Left hindlimb (tissue), 1 donor: ENCODE measurements around the gene CABP1.
A peak's percentile ranks its signal among the peaks of the same experiment; 100 is the strongest.
"Not testable (repeated sequence)": the region's sequence is repeated elsewhere in the genome, so short reads cannot be mapped to it uniquely, and the experiment has no call there.

Source experiments
- DNase-seq: peaks from one replicate; pipeline ENCODE4 v3.0.0-alpha.2; 2018

Gene CABP1

DNA sequence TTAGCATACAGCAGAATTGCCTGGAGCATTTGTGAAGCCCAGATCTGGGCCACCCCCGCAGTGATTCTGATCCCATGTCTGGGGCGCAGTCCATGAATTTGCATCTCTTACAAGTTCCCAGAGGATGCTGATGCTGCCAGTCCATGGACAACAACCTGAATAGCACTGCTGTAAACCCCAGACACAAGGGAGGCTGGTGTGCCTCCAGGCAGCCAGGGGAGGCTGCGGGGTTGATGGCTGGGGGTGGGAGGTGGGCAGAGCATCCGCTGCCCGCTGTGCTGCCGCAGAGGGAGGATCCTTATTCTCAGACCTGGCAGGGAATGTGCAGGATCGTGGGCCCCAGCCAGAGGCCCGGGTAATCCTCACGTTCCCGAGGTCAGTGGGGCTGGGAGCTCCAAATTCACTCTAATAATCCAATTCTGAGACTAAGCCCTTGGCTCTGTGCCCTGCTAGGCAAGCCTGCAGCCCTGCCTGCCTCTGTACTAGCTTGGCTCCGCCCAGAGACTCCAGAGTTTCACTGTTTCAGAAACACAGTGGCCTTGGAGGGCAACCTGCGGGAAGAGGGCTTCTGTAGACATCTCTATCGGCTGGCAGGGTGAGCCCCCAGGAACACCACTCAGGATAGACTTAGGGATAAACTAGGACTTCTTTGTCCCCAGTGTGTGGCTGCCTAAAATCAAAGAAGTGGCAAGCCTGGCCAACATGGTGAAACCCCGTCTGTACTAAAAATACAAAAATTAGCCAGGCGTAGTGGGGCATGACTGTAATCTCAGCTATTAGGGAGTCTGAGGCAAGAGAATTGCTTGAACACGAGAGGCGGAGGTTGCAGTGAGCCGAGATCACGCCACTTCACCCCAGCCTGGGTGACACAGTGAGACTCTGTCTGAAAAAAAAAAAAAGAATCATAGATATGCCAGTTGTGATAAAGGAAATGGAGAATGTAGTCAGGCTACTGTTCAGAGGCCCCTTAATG lies 28.7 kb downstream of the CABP1 start:
- no peak for DNase-seq

DNA sequence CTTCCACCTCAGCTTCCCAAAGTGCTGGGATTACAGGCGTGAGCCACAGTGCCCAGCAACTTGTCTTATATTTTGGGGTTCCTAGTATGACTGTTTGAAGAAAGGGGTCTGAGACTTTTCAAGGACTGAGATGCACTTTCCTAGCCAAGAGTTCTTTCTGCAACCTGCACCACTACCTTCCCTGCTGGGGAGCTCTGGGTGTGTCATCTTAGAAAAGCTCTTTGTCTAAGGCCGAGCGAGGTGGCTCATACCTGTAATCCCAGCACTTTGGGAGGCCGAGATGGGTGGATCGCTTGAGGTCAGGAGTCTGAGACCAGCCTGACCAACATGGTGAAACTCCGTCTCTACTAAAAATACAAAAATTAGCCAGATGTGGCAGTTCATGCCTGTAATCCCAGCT lies 29.8 kb downstream of the CABP1 start:
- DNase-seq, result not testable (repeated sequence)

DNA sequence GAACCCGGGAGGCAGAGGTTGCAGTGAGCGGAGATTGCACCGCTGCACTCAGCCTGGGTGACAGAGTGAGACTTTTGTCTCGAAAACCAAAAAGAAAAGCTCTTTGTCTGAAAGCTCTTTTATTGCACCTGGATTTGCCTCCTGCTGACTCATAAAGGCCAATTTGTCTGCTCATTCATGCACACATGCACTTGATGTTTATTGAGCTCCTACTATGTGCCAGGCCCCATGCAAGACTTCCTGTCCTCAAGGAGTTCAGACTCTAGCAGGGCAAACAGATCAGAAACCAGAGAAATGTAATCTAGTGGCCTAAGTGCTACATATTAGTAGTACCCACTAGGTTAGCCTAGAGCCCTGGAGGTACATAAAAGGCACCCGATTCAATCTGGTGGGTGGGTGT lies 30.2 kb downstream of the CABP1 start:
- no peak for DNase-seq

DNA sequence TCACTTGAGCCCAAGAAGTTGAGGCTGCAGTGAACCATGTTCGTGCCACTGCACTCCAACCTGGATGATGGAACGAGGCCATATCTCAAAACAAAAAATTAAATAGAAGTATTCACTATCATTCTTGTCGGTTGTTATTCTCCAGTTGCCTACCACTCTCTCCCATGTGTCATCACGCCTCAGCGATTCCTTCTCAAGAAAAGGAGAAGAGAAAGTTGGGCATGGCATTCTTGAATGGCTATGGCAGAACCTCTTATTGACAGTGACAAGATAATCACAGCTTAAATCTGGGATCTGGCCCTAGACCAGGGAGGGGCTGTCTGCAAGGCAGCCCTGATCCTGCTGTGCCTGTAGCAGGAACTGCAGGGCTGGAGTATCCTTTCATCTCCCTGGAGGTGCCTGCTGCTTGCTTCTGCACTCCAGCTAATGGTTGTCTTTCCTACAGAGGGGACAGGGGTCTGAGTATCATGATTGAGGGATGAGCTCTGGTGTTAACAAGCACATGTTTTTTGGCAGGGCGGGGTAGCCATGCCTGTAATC lies 33.7 kb downstream of the CABP1 start:
- no peak for DNase-seq

DNA sequence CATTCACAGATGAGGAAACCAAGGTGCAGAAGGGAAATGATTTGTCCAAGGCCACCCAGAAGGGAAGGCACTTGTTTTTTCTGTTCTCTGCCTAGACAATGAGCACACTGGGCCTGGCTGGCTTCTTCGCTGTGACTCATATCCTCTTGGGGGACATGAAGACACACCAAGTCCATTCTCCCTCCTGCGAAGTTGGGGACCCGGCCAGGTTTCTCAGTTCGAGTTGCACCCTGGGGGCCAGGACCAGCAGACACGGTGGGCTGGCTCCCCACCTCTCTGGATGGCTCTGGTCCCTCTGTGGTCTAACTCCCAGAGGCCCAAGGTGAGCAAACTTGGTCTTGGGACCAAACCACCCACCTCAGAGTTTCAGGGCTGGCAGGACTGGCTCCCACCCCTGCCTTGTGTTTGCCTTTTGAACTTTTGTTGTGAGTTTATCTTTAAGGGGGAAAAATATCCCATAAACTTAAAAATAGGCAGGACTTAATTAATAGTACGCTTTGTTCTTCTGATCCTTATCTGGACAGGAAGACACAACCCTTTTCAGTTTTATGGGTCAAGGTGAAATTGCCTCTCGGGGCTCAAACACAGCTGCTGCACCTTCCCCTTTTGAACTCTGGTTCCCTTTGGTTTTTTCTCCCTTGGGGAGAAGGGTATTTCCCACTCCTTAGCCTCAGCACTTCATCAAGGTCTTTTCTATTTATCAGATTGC lies 37.5 kb downstream of the CABP1 start:
- no peak for DNase-seq

DNA sequence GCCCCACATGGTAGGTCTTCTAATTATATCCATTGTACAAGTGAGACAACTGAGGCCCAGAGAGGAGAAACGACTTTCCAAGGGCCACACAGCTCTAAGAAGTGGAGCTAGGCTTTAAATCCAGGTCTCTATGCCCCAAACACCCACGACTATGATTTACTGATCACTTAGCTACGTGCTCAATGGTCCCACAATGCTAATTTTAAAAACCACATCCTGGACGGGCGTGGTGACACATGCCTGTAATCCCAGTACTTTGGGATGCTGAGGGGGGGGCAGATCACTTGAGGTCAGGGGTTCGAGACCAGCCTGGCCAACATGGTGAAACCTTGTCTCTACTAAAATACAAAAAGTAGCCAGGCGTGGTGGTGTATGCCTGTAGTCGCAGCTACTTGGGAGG lies 38.1 kb downstream of the CABP1 start:
- no peak for DNase-seq

DNA sequence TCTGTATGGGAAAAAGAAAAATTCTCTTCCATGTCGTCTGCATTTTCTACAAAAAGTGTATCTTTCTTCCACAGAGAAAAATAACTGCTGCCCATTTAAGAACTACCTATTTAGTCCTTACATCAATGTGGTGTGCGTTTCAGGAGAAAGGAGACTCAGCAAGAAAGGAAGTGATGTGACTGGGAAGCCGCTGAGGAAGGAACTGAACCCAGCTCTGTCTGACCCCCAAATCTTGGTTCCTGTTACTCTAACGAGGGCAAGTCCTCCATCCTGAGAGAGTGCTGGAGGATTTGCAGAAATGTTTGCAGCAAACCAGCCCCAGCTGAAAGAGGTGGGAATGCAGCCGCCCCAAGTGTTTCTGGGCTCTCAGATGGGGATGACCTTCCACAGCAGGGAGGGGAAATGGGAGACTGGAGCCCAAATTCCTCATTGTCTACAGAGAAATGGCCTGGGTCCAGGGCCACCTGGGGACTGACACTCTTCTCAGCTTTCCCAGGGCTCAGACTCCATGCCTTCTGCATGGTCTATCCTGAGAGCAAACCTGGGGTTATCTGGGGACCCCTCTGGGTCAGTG lies 39.8 kb downstream of the CABP1 start:
- no peak for DNase-seq

DNA sequence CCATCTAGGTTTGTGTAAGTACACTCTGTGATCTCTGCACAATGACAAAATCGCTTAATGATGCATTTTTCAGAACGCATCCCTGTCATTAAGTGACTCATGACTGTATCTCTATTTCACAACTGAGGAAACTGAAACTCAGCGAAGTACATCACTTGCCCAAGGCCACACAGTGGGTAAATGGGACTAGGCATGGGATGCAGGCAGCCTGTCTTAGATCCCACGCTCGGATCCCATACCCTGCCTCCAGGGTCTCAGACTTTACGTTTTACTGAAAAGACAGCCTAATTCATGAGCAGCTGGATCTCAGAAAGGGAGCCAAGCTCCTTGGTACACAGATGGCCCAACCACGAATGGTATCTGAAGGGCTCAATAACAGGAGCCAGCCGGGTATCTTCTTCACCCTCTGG lies 44.1 kb downstream of the CABP1 start:
- no peak for DNase-seq

DNA sequence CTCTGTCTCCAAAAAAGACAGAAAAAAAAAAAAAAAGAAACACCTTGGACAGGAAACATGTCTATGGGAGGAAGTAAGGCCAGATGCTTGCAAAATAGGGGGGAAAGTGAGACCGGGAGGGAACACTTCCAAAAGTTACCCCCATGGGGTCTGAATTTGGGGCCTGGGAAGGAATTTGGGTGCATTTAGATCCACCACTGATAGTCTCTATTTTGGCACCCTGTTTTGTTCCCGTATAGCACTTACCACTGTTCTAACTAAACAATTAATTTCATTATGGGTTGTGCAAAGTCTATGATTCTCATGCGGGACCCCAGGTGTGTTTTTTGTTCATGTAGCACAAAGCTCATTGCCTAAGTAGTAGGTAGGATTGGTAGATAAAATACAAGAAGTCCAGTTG lies 45.1 kb downstream of the CABP1 start:
- DNase-seq, result no peak

DNA sequence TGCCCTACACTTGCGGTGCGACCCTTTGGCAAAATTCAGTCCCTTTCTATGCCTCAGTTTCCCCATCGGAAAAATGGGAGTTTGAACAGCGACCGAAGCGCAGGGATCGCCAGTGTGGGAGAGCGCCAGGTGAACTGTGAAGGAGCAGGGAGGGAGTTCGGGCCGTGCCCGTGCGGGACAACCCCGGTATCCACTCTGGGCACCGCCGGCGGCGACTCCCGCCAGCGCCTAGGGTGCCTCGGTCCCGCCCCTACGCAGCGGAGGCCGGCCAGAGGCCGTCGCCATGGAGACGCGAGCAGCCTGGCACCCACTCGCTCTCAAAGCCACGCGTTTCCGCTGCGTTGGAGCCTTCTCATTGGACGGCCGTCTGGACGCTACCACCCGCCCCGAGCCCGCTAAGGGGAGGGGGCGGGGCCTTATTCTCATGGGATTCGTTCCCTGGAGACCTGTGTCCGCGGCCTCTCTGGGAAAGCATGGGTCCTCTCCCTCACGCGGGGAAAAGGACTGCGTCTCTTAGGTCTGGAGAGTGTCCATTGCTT lies 45.8 kb downstream of the CABP1 start:
- DNase-seq, result peak; percentile 95

DNA sequence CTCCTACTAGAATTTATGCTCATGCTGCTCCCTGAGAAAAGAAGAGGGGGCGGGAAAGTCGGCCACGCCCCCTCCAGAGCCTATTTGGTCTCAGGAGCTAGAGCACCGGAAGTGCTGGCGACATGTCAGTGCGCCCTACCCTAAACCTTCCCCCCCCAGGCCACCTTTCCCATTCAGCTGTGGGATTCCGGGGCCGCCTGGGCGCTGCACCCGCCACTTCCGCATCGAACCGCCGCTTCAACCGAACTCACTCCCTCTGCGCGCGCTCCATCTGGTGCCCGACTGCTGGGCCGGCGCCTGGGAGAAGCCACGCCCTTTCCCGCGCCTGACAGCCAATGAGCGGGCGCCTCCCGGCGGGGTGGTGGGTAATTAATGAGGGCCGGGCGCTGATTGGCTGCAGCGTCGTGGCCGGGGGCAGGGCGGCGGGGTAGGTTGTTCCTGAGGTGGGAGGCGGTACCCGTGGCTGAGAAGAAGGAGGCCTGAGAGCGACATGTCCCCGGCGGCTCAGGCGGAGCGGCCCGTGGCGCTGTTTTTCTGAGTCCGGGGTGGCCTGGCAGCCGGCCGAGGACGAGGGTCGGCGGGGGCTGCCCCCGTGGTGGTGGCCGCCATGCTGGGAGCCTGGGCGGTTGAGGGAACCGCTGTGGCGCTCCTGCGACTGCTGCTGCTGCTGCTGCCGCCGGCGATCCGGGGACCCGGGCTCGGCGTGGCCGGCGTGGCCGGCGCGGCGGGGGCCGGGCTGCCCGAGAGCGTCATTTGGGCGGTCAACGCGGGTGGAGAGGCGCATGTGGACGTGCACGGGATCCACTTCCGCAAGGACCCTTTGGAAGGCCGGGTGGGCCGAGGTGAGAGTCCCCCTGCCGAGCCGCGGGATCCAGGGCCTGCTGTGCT lies 46.5 kb downstream of the CABP1 start, which contains the start of gene MLEC:
Gene MLEC, plus strand, starts transcription at position 460 of the 888 bp plus-strand sequence. Its CDS starts 148 bp downstream, at position 608.
- DNase-seq, result peak; percentile 99

DNA sequence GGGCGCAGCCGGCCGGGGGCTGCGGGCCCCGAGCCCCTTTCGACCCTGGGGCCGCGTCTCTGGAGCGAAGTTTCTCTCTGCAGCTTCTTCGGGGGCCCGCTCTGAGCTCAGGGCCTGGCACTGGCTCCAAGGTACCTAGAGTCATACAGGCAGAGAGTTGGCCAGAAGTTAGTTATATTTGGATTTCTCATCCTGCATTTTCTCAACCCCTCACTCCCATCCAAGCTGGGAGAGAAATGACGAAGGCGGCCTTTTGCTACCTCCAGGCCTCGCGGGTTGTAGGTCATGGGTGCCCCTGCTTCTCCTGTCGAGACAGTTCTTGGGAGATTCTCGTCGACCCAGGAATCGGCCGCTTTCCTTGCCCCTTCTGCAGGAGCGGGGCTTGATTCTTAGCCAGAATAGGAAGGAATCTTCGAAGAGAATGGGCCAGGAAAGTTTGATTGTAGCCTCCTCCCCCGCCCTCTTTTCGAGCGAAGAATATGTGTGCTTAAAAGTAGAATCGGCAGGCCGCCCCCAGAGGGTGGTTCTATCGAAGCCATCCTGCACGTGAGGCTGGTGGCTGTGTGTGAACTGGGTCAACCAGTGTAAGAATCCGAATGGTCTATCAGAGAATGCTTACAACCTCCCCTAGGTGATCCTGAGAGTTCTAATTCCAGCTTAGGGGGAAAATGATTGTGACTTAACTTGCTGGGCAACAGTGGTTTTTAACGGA lies 47.3 kb downstream of the CABP1 start:
- DNase-seq, result no peak

DNA sequence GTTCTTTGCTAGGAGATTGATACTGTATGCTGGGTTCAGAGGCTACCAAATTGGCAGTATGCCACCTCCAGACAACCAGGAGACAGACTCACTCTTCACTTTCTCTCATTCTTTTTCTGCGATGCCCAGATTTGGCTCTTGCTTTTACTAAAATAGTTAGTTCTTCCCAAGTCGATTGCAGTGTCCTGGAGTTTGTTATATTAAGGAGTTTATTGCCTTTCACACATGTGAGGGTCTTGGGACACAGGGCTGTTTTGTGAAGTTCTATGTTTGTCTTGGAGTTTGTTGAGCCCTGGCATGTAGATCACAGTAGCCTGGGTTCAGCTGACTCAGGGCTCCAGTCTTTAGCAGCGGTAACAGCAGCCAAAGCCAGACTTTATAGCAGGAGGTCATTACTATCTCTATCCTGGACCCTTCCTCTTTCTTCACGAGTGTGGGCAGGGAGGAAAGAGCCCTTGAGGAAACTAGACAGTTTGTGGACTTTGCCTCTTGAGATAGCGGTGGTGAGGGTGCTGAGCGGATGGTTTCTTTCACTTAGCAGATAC lies 48.2 kb downstream of the CABP1 start:
- no peak for DNase-seq

DNA sequence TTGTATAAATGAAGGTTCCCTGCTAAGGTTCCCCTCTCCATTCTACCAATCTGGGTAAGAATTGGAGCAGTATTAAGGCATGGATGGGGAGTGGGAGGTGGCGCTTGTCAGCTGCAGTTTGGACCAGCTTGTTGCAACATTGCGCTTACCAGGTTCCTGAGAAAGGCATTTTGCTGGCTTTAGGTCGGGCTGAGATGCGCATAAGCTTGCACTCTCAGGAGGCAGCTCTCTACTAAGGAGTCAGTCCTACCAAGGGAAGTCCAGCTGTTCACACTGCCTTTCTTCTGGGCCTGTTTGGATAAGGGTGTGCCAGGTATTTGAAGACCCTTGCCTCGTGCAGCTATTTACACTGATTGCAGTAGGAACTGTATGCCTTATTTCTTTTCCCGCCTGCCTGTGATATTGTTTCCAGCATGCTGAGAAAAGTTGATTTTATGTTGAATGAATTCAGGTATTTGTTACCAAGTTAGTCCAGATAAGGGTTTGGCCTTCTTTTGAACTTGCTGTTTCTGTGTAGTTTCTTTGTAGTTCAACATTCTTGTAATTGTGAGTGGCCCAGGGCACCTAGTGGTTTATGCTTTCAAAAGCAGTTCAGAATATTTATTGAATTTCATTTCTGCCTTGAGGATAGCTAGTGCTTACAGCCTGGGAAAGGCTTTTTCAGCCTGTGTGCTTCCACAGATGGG lies 49.1 kb downstream of the CABP1 start:
- no peak for DNase-seq

DNA sequence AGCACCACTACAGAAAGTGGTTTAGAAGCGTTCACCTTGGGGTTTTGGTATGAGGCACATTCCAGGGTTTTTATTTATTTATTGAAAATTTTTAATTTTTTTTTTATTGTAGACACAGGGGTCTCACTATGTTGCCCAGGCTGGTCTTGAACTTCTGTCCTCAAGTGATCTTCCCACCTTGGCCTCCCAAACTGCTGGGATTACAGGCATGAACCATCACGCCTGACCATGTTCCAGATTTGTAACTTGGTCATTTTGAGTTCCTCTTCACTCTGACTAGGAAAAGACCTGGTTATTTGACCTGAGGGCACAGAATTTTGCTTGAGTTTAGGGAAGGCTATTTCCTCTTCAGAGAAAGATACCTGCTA lies 49.6 kb downstream of the CABP1 start:
- DNase-seq, result no peak

DNA sequence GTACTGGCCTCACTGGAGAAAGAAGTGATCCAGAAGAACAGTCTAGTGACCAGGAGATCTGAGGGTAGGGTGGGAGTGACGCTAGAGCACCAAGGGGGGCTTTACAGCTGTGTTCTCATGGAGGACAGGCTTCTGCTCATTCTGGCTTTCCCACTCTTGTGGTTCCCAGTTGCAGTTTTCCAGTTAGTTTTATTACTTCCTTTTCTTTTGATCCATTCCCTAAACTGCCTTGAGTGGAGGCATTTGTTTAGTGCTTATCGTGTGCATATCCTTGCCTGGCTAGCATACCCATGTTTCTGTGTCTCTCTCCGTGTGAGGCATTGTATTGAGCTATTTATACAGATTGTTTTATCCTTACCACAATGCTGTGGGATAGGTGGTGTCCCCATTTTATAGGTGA lies 50.6 kb downstream of the CABP1 start:
- no peak for DNase-seq

DNA sequence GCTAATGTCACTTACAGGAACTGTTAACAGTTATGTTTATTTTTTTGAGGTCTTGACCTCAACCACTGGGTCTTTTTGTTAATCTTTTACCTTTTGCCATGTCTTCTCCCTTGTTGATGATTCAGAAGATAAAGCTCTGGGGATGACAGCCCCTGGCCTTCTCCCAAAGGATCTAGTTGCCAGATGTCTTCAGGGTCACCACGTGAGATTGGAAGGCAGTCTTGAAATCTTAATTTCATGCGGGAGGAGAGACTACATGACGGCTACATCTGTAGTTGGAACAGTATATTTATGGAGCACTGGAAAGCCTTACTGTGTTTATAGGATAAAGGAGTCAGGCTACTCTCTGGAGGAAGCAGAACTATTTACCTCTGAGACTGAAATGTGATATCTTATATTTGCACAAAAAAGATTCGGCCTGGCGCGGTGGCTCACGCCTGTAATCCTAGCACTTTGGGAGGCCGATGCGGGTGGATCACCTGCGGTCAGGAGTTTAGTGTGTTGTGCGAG lies 52.2 kb downstream of the CABP1 start:
- DNase-seq, result no peak

DNA sequence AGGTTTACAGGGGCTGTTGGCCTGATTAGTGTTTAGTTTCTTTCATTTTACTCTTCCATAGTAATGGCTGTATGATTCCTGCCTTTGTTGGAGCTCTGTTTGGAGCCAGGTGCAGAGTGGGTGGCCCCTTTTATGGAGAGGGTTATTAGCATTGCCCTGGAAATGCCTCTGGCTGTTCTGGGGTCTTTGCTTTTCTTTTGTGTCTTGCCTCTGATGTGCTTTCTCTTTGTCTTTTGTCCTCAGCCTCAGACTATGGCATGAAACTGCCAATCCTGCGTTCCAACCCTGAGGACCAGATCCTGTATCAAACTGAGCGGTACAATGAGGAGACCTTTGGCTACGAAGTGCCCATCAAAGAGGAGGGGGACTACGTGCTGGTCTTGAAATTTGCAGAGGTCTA lies 53.4 kb downstream of the CABP1 start:
- no peak for DNase-seq

DNA sequence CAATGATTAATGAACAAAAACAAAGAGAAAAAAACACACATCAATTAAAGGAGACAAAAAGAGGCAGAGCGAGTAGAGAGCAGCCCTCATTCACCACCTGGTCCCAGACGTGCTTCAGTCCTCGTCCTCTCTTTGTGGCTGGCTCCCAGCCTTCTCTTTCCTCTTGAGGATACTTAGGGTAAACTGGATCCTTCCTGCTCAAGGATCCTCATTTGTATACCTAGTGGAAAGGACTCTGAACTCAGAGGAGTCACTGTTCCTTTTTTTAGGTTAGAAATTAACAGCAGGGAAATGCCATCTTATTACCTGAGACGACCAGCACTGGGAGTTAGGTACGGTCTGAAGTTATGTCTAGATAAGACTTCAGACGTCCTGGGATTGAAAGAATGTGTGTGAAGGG lies 56.2 kb downstream of the CABP1 start:
- no peak for DNase-seq

DNA sequence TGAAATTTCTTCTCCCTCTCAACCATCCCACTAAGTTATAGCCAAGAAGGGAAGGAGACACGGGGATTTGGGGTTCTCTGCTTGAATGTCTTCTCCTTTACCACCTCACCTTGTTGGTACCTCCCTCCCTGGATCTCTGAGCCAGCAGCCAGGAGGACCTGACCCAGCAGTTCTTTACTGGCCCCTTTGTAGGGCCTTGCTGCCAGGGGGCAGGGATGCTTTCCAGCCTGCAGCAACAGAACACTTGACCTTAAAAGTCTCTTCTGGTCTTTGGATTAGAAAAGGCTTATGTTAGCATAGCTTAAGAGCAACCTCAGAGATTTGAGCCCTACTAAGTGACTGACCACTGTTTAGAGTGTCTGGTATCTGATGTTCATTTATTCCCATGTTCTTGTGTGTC lies 56.9 kb downstream of the CABP1 start:
- DNase-seq, result no peak
